GM12874 (cell line): ENCODE data around the gene SOX8.

ENCODE experiments used
- TF ChIP-seq, protein P1 (sequence below): IDR thresholded peaks from 2 replicates; pipeline ENCODE4 v1.5.1; 2011; ENCODE audit warnings: low read depth, mild to moderate bottlenecking, control low read depth, low read length, moderate library complexity; ENCODE audit not compliant: insufficient read depth

Gene SOX8

DNA sequence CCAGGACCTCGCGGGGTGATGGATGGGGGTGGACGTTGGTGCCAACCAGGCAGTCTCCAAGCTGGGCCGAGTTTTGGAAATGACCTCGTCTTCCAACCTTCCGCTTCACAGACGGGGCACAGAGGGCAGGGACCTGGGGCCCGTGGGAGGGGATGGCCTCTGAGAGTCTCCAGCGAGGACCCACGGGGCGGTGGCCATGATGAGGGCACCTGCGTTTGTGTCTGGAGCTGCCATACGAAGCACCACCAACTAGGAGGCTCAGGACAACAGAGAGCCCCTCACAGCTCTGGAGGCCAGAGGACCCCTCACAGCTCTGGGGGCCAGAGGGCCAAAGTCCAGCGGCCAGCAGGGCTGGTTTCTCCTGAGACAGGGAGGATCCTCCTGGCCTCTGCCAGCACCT, 26.5 kb downstream of the SOX8 start:
- TF ChIP-seq, protein P1, sequence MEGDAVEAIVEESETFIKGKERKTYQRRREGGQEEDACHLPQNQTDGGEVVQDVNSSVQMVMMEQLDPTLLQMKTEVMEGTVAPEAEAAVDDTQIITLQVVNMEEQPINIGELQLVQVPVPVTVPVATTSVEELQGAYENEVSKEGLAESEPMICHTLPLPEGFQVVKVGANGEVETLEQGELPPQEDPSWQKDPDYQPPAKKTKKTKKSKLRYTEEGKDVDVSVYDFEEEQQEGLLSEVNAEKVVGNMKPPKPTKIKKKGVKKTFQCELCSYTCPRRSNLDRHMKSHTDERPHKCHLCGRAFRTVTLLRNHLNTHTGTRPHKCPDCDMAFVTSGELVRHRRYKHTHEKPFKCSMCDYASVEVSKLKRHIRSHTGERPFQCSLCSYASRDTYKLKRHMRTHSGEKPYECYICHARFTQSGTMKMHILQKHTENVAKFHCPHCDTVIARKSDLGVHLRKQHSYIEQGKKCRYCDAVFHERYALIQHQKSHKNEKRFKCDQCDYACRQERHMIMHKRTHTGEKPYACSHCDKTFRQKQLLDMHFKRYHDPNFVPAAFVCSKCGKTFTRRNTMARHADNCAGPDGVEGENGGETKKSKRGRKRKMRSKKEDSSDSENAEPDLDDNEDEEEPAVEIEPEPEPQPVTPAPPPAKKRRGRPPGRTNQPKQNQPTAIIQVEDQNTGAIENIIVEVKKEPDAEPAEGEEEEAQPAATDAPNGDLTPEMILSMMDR: no peak

DNA sequence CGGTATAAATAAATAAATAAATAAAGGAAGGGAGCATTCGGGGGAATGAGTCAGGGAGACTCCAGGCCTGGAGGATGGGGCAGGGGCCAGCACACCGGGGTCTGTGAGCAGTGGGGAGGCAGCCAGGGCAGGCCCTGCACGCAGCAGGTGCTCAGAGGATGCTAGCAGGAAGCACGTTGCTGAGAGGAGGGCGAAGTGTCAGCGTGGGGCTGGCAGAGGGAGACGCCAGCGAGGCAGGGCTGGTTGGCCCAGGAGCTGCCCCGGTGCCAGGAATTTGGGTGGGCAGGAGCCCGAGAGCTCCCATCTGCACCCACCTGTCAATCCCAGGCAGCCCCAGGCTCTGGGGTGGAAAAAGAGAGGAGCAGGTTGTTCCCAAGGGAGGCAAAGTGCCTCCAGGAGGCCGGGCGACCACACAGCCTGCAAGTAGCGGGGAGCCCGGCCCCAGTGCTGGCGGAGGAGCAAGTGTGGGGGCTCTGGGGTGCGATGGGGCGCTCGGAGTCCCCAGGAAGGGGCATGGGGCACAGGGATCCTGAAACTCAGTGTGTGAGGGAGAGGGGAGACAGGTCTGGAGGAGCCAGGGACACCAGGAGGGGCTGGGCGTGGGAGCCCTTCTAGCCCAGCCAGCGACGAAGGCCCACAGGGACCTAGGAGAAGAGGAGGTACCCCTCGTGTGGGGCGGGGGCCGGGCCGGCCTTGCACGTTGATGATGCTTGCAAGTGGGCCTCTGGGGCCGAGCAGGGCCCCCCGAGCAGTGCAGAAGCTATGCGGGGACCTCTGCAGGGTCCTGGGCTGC, 28.0 kb downstream of the SOX8 start:
- TF ChIP-seq, protein P1: no peak

- TF ChIP-seq, protein P1: no peak
Measured at GRCh38 chr16:1010251-1010650, 28.7 kb downstream of the SOX8 start.

DNA sequence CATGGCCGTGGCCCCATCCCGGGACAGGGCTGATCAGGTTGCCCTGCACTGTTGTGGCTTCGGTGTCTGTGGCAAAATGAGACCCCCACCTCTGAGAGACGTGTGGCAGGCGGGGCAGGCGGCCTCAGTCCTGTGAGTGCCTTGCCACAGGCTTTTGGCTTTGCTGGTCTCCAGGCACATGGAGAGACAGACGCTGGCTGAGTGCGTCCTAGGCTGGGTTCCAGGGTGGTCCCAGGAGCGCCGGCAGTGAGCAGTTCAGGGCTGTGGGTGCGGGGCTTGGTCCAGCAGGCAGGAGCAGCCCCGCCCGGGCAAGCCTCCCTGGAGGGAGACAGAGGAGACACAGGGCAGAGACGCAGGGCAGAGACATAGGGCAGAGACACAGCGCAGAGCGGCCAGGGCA, 29.2 kb downstream of the SOX8 start:
- TF ChIP-seq, protein P1: no peak

- TF ChIP-seq, protein P1: no peak
Measured at GRCh38 chr16:1011316-1012082, 29.9 kb downstream of the SOX8 start.

DNA sequence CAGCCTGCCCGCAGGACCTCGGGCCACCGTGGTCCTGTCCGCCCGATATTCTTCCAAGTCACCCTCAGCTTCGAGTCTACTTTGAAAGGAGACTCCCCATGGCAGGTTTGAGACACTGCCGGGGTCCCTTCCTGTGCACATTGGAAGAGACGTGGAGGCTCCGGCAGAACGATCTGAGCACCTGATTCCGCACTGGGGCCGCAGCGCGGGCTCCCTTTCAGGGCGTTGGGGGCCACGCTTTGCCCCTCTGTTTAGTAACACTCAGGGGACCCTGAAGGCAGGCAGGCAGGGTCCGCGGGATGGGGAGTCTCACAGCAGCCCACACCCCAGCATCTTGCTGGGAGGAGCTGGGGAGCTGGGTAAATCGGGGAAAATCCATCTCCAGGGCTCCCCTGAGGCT, 30.6 kb downstream of the SOX8 start:
- TF ChIP-seq, protein P1: no peak

DNA sequence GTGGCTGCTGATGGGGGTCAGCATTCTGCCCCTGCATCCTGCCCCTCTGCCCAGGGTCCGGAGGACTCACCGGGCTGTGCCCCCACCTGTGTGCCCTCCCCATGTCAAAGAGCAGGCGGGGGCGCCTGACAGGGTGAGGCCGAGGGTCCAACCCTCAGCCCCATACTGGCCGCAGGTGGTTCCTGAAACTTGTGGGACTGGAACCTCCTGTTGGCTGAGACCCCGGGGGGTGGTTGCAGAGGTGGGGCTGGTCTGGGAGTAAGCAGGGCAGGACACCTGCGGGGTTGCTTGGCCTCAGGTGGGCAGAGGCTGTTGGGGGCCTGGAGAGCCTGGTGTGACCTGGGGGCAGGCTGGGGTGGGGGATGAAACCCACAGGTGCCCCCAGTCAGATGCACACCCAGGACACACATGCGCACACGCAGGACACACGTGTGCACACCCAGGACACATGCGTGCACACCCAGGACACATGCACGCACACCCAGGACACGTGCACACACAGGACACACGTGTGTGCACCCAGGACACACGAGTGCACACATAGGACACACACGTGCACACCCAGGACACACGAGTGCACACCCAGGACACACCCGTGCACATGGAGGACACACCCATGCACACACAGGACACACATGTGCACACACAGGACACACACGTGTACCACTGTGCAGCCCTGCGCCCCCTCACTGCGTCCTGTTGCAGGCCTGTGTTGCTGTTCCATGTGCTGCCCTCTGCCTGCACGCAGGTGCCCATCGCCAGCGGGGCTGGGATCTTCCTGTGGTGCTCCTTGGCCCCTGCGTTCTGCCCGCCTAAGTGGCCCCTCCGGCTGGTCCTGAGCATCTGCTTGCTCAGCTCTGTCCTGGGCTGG, 31.4 kb downstream of the SOX8 start:
- TF ChIP-seq, protein P1: no peak
